GM21576 (cell line): ENCODE results near the gene IYD.
"Not testable (repeated sequence)": the region's sequence is repeated elsewhere in the genome, so short reads cannot be mapped to it uniquely, and the experiment has no call there.

ENCODE experiments used
- ATAC-seq: cut with Tn5 transposase; IDR thresholded peaks from one replicate; pipeline ENCODE4 v1.9.1; 2021; ENCODE audit warnings: mild to moderate bottlenecking, moderate library complexity; ENCODE audit not compliant: unreplicated experiment

IYD gene

GRCh38 chr6:150426198-150426597, 57.4 kb downstream of the IYD start:
- no peak for ATAC-seq

- no peak for ATAC-seq
Measured at GRCh38 chr6:150427037-150427602, 58.3 kb downstream of the IYD start.

- ATAC-seq = no peak
Measured at GRCh38 chr6:150427843-150428242, 59.0 kb downstream of the IYD start.

- ATAC-seq = no peak
Measured at GRCh38 chr6:150430815-150431214, 62.0 kb downstream of the IYD start.

- no peak for ATAC-seq
Measured at GRCh38 chr6:150435360-150435759, 66.5 kb downstream of the IYD start.

GRCh38 chr6:150435832-150436231, 67.0 kb downstream of the IYD start:
- no peak for ATAC-seq

GRCh38 chr6:150439373-150439772, 70.6 kb downstream of the IYD start:
- no peak for ATAC-seq

GRCh38 chr6:150443621-150444020, 74.8 kb downstream of the IYD start:
- no peak for ATAC-seq

GRCh38 chr6:150444308-150444707, 75.5 kb downstream of the IYD start:
- no peak for ATAC-seq

- ATAC-seq = no peak
Measured at GRCh38 chr6:150445486-150445885, 76.7 kb downstream of the IYD start.

GRCh38 chr6:150448221-150448620, 79.4 kb downstream of the IYD start:
- no peak for ATAC-seq

GRCh38 chr6:150449055-150449454, 80.2 kb downstream of the IYD start:
- not testable (repeated sequence) for ATAC-seq

GRCh38 chr6:150450918-150451317, 82.1 kb downstream of the IYD start:
- no peak for ATAC-seq

- ATAC-seq = no peak
Measured at GRCh38 chr6:150451807-150452427, 83.1 kb downstream of the IYD start.

- ATAC-seq = no peak
Measured at GRCh38 chr6:150452428-150453243, 83.8 kb downstream of the IYD start.

GRCh38 chr6:150453357-150453756, 84.5 kb downstream of the IYD start:
- no peak for ATAC-seq
